Measurements from ENCODE around the gene ZMYM2. TPM values are rescaled to one million over a fixed set of nuclear protein-coding genes. Genes with fewer than 3 reads are reported as not detected.

Gene ZMYM2
- total RNA-seq, 1 experiment from 2014 or later = 159 TPM

GRCh38 chr13:20099319-20099718 is 140.8 kb downstream of the ZMYM2 start:
- DNase-seq (ENCODE audit: low spot score) = peak; percentile 52
- Mint-ChIP-seq H3K27me3 (ENCODE audit: low read depth) (peaks cover 3% of the 10 kb centered on the region; the same call in 1 of the 2 replicates), H3K36me3 (no peaks in the 10 kb centered on the region), H3K27ac (no peak overlapping the region; the same call in 1 of the 2 replicates), H3K4me1 (peaks cover 30% of the 10 kb centered on the region), H3K9me3 (peaks cover 4% of the 10 kb centered on the region; the same call in 1 of the 2 replicates), H3K4me3 (peak overlapping the region; percentile 24; the same call in 1 of the 2 replicates)
- peak; percentile 98 for ATAC-seq
- CTCF ChIA-PET = interaction anchor here (1.0 kb wide), 2 partner anchors 20 to 80 kb away, joined by 3 read pairs; no protein-coding TSS in a partner anchor
- POLR2A ChIA-PET = no interaction called here
- TF ChIP-seq MXD4 (CRISPR knock-in tag; IDR thresholded peaks at IDR 0.05; ENCODE audit: borderline replicate concordance) (no peak), SP1 (CRISPR knock-in tag; conservative IDR thresholded peaks at IDR 0.05) (no peak), SMAD3 (CRISPR knock-in tag; IDR thresholded peaks at IDR 0.05; ENCODE audit: borderline replicate concordance) (no peak), E2F5 (CRISPR knock-in tag; IDR thresholded peaks at IDR 0.05) (no peak), FOXP4 (CRISPR knock-in tag; IDR thresholded peaks at IDR 0.05) (no peak), ATF2 (CRISPR knock-in tag; IDR thresholded peaks at IDR 0.05; ENCODE audit: borderline replicate concordance, low read depth) (no peak), GTF2I (CRISPR knock-in tag; conservative IDR thresholded peaks at IDR 0.05) (no peak), MYBL2 (CRISPR knock-in tag; IDR thresholded peaks at IDR 0.05) (no peak), CREB1 (CRISPR knock-in tag; IDR thresholded peaks at IDR 0.05) (no peak), NR2C2 (CRISPR knock-in tag; IDR thresholded peaks at IDR 0.05) (no peak), CTCF (IDR thresholded peaks at IDR 0.05) (no peak), ATF6 (CRISPR knock-in tag; IDR thresholded peaks at IDR 0.05) (no peak), CREM (CRISPR knock-in tag; IDR thresholded peaks at IDR 0.05) (no peak), E2F1 (CRISPR knock-in tag; IDR thresholded peaks at IDR 0.05) (no peak)

GRCh38 chr13:20101467-20102316 is 143.2 kb downstream of the ZMYM2 start:
- POLR2A ChIA-PET = no interaction called here
- TF ChIP-seq PRDM15 (CRISPR knock-in tag; IDR thresholded peaks at IDR 0.05) = no peak
- TF ChIP-seq STAT6 (CRISPR knock-in tag; conservative IDR thresholded peaks at IDR 0.05; ENCODE audit: low read depth) = no peak
- no peak for TF ChIP-seq GABPB1 (CRISPR knock-in tag; IDR thresholded peaks at IDR 0.05)

More at GRCh38 chr13:20101467-20102316, 143.2 kb downstream of the ZMYM2 start:
- Mint-ChIP-seq H3K27me3 (ENCODE audit: low read depth) (peaks cover 4% of the 10 kb centered on the region; the same call in 1 of the 2 replicates), H3K36me3 (no peaks in the 10 kb centered on the region), H3K27ac (no peak overlapping the region), H3K4me3 (no peak overlapping the region), H3K4me1 (peaks cover 30% of the 10 kb centered on the region), H3K9me3 (peaks cover 2% of the 10 kb centered on the region; the same call in 1 of the 2 replicates)
- DNase-seq (ENCODE audit: low spot score) (no peak), ATAC-seq (no peak)
- CTCF ChIA-PET = interaction anchor here (2.4 kb wide), 1 partner anchor 26 kb away, joined by 7 read pairs; no protein-coding TSS in a partner anchor
